ENCODE results near the gene DIP2C.
"Not testable (repeated sequence)": the region's sequence is repeated elsewhere in the genome, so short reads cannot be mapped to it uniquely, and the experiment has no call there.

Gene DIP2C

DNA sequence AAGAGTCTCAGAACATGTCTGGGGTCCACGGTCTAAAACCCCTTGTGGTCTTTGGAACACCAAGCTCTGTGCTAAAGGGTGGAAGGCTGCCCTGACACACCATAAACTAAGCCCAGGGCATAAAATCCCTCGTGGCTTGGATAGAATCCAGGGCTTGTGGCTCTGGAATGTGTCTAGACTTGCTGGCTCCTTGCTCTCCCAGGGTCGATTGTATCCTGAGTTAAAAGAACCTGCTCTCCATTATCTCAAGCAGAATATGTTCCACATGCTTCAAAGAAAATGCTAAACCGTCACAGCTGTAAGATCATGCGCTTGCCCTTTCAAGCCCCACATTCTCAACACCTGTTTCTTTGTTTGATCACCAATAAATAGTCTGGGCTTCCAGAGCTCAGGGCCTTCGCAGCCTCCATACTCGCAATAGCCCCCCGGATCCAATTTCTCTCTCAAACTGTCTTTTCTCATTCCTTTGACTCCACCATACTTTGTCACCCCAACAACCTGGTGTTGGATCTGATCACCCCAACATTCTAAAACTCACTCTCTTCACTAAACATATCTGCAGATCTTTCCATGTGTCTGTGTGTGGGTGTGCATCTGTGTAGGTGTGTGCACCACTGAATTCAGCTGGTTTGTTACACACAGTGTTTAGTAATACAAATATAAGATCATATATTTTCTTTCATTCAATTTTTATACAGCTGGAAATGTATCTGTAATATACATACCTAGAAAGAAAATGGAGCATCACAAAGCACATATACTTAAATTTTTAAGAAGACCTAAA lies 315.8 kb downstream of the DIP2C start:
- no peak for DNase-seq (ENCODE audit: low spot score)

DNA sequence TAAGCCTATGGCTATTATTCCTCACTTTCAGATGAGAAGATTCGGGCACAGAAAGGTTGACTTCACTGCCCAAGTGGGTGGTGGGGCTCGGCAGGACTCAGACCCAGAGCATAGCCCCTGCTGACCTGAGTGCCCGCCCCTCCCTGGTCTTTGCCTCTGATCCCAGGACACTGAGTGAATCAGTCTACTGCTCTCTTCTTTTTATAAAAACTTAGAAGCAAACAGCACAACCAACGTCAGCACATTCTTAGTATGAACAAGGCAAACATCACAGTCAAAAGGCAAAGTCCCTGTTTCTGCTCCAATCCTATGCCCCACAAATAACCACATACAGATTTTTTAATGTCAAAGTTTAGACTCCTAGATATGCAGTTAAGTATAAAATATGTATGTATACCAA lies 316.5 kb downstream of the DIP2C start:
- no peak for DNase-seq (ENCODE audit: low spot score)

DNA sequence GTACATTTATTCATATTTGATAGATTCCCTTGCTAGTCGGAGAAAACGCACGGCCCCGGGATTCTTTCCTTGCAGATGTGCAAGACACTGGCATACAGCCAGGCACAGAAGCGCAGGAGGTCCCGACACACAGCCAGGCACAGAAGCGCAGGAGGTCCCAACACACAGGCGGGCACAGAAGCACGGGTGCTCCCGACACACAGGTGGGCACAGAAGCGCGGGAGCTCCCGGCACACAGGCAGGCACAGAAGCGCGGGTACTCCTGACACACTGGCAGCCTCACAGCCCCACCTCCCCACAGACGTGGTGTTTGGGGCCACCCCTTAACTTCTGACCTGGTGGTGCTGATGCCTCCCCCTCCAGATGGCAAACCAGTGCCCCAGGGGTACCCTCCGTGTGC lies 316.9 kb downstream of the DIP2C start:
- DNase-seq (ENCODE audit: low spot score), result no peak

GRCh38 chr10:371515-371914 lies 318.0 kb downstream of the DIP2C start:
- DNase-seq (ENCODE audit: low spot score), result no peak

DNA sequence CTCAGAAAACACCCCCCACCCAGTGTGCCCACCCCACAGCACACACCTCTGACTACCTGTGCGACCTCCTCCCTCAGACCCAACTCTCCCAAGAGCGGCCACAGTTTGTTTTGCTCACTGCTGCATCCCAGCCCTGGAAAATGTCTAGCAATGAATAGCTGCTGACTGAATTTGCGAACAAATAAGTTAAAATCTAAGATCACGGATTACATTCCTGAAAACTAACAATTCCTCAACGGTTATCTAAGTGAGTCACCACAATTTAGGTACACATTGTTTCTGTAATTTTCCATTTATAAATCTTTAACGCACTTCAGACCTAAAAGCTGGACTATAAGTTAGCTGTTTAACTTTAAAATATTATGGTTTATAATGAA lies 319.0 kb downstream of the DIP2C start:
- no peak for DNase-seq (ENCODE audit: low spot score)

GRCh38 chr10:369684-370448 lies 319.6 kb downstream of the DIP2C start:
- no peak for DNase-seq (ENCODE audit: low spot score)

GRCh38 chr10:369221-369683 lies 320.2 kb downstream of the DIP2C start:
- no peak for DNase-seq (ENCODE audit: low spot score)

DNA sequence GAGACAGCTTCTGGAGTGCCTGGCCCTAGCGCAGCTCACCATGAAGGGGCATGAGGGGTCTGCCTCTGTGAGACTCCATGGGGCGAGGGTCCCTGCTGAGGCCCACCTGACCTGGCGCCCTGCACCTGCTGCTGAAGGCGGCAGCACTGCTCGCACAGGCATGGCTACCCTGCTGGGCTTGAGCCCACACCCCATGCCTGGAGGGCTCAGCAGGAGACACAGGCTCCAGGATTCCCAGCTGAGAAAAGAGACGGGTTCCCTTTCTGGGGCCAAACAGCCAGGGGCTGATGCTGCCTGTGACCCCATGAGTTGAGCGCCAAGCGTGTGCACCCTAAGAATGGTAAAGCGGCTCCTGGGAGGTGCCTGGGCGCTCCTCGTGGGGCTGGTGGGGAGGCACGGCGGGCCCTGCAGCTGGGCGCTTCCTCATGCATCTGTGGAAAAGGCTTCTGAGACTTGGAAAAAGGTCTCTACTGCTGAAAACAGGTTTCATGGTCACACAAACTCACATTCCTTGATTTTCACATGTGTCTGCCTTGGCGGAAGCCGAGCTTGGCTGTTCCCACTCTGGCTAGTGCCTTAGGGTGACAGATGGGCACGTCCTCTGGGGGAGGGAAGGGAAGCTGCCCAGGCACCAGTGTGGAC lies 320.8 kb downstream of the DIP2C start:
- DNase-seq (ENCODE audit: low spot score), result no peak

DNA sequence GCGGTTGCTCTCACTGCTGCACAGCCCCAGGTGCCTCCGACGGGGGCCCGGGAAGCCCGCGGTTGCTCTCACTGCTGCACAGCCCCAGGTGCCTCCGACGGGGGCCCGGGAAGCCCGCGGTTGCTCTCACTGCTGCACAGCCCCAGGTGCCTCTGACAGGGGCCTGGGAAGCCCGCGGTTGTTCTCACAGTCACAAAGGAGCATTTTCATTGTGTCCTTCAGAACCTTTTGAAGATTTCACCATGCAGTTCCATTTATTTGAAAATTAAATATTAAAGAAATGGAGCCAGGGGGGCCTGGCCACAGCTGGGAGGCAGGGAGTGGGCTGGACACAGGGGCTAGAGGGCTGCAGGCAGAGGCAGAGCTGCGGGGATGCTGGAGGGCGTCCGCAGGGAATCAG lies 321.4 kb downstream of the DIP2C start:
- not testable (repeated sequence) for DNase-seq (ENCODE audit: low spot score)

GRCh38 chr10:367636-368035 lies 321.8 kb downstream of the DIP2C start:
- DNase-seq (ENCODE audit: low spot score), result no peak

- DNase-seq (ENCODE audit: low spot score), result no peak
Measured at GRCh38 chr10:366186-366585, 323.3 kb downstream of the DIP2C start.

GRCh38 chr10:364267-364775 lies 325.1 kb downstream of the DIP2C start:
- DNase-seq (ENCODE audit: low spot score), result no peak

- DNase-seq (ENCODE audit: low spot score), result no peak
Measured at GRCh38 chr10:363152-363551, 326.3 kb downstream of the DIP2C start.

DNA sequence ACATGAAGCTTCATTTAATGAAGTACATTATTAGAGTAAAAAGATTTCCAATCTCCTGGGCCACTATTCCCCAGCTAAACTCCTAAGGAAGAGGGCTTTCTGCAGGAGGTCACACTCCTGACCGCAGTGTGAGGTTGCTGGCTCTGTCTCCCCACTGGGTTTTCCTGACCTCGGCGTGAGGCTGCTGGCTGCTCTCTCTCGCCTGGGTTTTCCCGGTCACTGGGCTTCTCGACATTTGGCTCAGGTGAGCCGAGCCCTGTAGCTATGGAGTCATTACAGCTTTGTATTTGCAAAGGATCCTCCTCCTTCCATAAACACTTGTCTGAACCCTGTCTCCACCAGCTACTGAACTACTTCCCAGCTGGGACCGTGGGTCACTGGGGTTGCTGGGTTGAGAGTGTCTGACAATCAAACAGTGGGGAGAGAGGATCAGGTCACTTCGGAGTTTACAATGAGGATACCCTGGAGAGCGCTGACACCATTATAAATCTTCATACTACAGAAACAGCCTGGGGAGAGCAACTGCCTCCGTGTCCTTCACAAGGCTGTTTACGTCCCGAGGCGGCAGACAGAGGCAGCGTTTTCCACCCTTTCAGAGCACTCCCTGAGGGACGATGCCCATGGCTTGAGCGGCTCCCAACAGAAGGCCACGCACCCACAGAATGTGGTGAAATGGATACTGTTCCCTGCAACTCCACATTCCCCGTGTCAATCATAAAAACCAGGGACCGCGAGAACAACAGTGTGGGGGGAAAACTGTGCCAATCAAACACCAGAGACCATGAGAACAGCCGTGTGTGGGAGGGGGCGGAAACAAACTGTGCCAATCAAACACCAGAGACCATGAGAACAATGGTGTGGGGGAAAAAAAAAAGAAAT lies 328.0 kb downstream of the DIP2C start:
- no peak for DNase-seq (ENCODE audit: low spot score)

GRCh38 chr10:360653-361052 lies 328.8 kb downstream of the DIP2C start:
- no peak for DNase-seq (ENCODE audit: low spot score)

DNA sequence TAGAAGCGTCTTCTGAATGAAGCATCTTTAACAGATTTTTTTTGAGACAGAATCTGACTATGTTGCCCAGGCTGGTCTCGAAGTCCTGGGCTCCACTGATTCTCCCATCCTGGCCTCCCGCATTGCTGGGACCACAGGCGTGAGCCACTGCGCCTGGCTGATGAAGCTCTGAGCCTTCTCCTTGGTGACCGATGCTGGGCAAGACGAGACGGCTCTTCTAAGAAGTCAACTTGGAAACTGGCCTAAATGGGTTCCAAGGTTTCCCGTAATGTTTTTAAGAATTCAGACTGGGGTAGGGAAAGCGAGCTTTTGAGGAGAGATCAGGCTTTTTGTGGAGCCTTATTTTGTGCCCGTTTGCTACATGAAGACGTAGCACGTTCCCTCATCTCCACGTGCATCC lies 329.7 kb downstream of the DIP2C start:
- DNase-seq (ENCODE audit: low spot score), result no peak

DNA sequence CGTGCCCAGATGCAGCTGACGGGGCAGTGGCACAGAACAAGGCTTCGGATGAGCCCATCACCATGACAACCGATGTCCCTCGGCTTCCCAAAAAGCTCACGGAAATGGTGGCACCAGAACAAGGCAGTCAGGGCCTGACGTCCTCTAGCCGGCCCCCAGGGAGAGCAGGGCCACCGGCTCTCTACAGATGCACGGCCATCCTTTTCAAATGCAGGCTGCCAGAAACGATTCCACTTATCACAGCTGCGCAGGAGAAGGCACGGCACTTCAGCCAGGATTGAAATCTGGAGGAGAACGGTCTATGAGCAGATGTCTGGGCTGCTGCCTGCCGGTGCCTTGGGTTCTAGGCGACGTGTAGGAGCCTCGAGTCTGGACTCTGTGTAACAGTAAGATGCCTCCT lies 330.4 kb downstream of the DIP2C start:
- no peak for DNase-seq (ENCODE audit: low spot score)

GRCh38 chr10:357201-357950 lies 332.1 kb downstream of the DIP2C start:
- no peak for DNase-seq (ENCODE audit: low spot score)

DNA sequence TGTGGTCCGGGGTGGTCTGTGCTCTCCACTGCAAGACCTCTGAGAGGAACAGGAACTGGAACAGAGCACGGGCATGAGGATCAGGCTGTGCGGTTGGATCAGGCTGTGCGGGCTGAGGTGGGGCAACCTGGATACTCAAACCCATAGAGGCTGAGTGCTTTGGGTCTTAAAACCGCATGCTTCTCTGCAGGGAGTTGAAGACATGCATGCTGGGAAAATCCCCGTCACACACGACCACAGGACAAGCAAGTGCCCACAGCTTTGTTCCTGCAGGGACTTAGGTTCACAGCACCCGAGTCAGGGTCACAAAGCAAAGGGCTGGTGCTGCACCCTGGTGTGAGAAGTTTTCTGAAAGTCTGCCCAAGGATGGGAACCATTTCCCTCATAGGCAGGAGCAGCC lies 333.0 kb downstream of the DIP2C start:
- no peak for DNase-seq (ENCODE audit: low spot score)

- no peak for DNase-seq (ENCODE audit: low spot score)
Measured at GRCh38 chr10:354901-355617, 334.4 kb downstream of the DIP2C start.

Measured in ecto neural progenitor cell (in vitro differentiated cells).